ENCODE measurements around the gene TNFAIP1.

DNA sequence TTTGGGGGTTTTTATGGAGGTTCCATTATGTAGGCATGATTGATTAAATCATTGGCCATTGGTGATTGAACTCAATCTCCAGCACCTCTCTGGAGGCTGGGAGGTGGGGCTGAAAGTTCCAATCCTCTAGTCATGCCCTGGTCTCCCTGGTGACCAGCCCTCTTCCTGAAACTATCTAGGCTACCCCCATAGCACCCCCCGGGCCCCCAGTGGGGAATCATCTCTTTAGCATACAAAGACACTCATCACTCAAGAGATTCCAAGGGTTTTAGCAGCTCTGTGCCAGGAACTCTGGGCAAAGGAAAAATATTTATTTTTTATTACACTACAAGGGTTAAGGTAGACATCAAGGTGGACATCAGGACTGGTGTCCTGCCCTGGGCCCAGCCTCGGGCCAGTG lies 59.9 kb downstream of the TNFAIP1 start:
- no peak for TF ChIP-seq CTCF (IDR thresholded peaks at IDR 0.05 in 4 of 5, conservative IDR thresholded peaks at IDR 0.05 in 1 of 5)
- TF ChIP-seq POLR2A (IDR thresholded peaks at IDR 0.05) = no peak
